Heart left ventricle (tissue), 16 donors: ENCODE data around the gene COPG2. TPM values are rescaled to one million over a fixed set of nuclear protein-coding genes. Genes with fewer than 3 reads are reported as not detected.
A peak's percentile ranks its signal among the peaks of the same experiment; 100 is the strongest.

Source experiments
- ATAC-seq, 4 donors: fragments of 200-7000 bp; cut with Tn5 transposase; one replicate each; pipeline ENCODE4 v1.9.1; 2020 to 2022; ENCODE audit warnings: moderate library complexity in 4 of 4, mild to moderate bottlenecking in 3 of 4, moderate number of reproducible peaks in 1 of 4
- DNase-seq, 5 donors: peaks; one replicate each; pipeline ENCODE4 v3.0.0-alpha.2; 2020
- H3K27ac ChIP-seq, 12 donors: fragments of 200-600 bp; sonication (generic) in 4 of 12; one replicate each; pipeline versions ENCODE4 v1.5.0 to v1.8.0; 2016 to 2022; ENCODE audit warnings: mild to moderate bottlenecking in 2 of 12
- H3K27me3 ChIP-seq, 9 donors: fragments of 200-600 bp; sonication (generic) in 2 of 9; one replicate each; pipeline versions ENCODE4 v1.5.1 to v1.8.0; 2016 to 2022; ENCODE audit warnings: mild to moderate bottlenecking in 3 of 9
- H3K36me3 ChIP-seq, 9 donors: fragments of 200-600 bp; sonication (generic) in 2 of 9; one replicate each; pipeline versions ENCODE4 v1.5.0 to v1.8.0; 2018 to 2022; ENCODE audit warnings: mild to moderate bottlenecking in 2 of 9
- H3K4me1 ChIP-seq, 12 donors: fragments of 200-600 bp; sonication (generic) in 4 of 12; one replicate each; pipeline versions ENCODE4 v1.5.0 to v1.8.0; 2016 to 2022; ENCODE audit warnings: mild to moderate bottlenecking in 3 of 12
- H3K4me3 ChIP-seq, 12 donors: fragments of 200-600 bp; sonication (generic) in 4 of 12; one replicate each; pipeline versions ENCODE4 v1.5.0 to v1.8.0; 2017 to 2022; ENCODE audit warnings: mild to moderate bottlenecking in 9 of 12, moderate library complexity in 4 of 12
- H3K9me3 ChIP-seq, 12 donors: fragments of 200-600 bp; sonication (generic) in 4 of 12; one replicate each; pipeline versions ENCODE4 v1.5.0 to v1.8.0; 2016 to 2022; ENCODE audit warnings: mild to moderate bottlenecking in 1 of 12
- CTCF ChIP-seq, 12 donors: fragments of 200-600 bp; sonication (generic) in 4 of 12; IDR thresholded peaks; one replicate each; pipeline versions ENCODE4 v1.5.0 to v1.8.0; 2018 to 2022; ENCODE audit warnings: antibody characterized with exemption in 12 of 12, mild to moderate bottlenecking in 5 of 12
- POLR2A ChIP-seq, 2 donors: fragments of 450-650 bp; IDR thresholded peaks; one replicate each; pipeline ENCODE4 v1.6.1; 2017; ENCODE audit warnings: antibody characterized with exemption in 2 of 2, mild to moderate bottlenecking in 2 of 2, moderate library complexity in 2 of 2
- WGBS, 4 donors: extraction: QIAGEN DNeasy Blood & Tissue Kit in 2 of 4; methylation state at CpG; one replicate each; pipeline versions ENCODE4 v1.1.5 to v1.1.7; 2013 to 2018; 5-methylcytosine and 5-hydroxymethylcytosine counted together
- intact Hi-C, 10 donors: fragments of 100-400 bp; cut with DNase I; formaldehyde crosslinking; loops; one replicate each; pipeline versions ENCODE4 v1.11.1 to v1.14.2; 2022
- polyA plus RNA-seq, 2 donors: library from polyadenylated mRNA; stranded (reverse); fragments of 200-250 nt; gene quantifications; one replicate each; pipeline ENCODE4 v1.2.3, GENCODE V29; 2013
- total RNA-seq, 9 donors: library from RNA; depleted of rRNA in 2 of 9; stranded (reverse); fragments of >200 nt in 2 of 9; fragmentation: NEBNext Ultra II Directional in 3 of 9; extraction: Animal tissue kit (Norgen Biotek cat#: 25700) in 3 of 9; gene quantifications; one replicate each; pipeline versions ENCODE4 v1.1.0 to v1.2.4, GENCODE V29; 2016 to 2023
- donor health status: ischemic (EF 13 %, LVEDD 7.1; RV severe dilation, severe dysfunction).
- donor health status: healthy with polysubstance abuse.
- donor health status: DM: no; HTN: yes; CAD: no.
- donor health status: DM: no; HTN: no; CAD: no.
- donor health status: ischemic (EF 25% LVEDD 6.9; RV normal size, moderate dysfunction).
- donor health status: ischemic (EF 25% LVEDD 5.7; RV mildly dilated, moderate dysfunction).
- donor health status: healthy.
- donor health status: DM: yes; HTN: yes; CAD: no.
- donor health status: ischemic (EF 35%, LVEDD 5.7; RV mildly dilated, moderate dysfunction).
- donor health status: nonischemic (EF 11% LVEDD 7.7; RV severe dilation, severe dysfunction).
- donor health status: DM: yes; HTN: yes; CAD: no.
- donor health status: PGD.
- donor health status: ischemic (EF 29% LVEDD 5.4; RV normal size, mild dysfunction).
- donor health status: nonischemic (EF 23%, LVEDD 6.1; RV moderate dilation, normal function).

COPG2 gene
- total and polyA plus RNA-seq, 11 donors: 6.9 to 26.9 (median 17.3) TPM

DNA sequence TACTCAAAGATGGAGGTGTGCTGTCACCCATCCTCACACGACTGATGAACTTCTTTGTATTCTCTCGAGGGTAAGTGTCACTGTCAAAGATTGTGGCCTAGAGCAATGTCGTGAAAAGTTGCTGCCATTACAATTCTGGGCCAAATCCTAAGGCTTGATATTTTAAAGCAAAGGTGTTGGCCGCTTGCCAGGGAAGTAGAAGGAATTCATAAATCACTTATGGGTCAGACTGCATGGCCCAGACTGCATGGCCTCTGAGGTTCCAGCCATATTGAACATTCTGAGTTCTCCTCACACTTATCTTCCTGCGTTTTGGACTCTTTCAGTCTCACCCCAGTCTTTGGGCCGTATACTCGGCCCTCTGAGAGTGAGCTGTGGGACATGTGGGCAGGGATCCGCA, 168.1 kb downstream of the COPG2 start:
- 86 to 88% (median 87%) methylated on average over 8 of the region's 8 CpGs for WGBS, 4 donors
- H3K27me3 ChIP-seq: no peaks in the 10 kb centered on the region
- peaks cover 0 to 45% (median 16%) of the 10 kb centered on the region in 9 donors for H3K36me3 ChIP-seq
- no peaks in the 10 kb centered on the region for H3K4me1 ChIP-seq
- intact Hi-C loops: no loop called here
- H3K27ac ChIP-seq: no peak overlapping the region
- DNase-seq: no peak
- TF ChIP-seq POLR2A (IDR thresholded peaks at IDR 0.05) (no peak), CTCF (IDR thresholded peaks at IDR 0.05) (no peak)
- H3K4me3 ChIP-seq: no peak overlapping the region
- no peaks in the 10 kb centered on the region for H3K9me3 ChIP-seq
- ATAC-seq: no peak

DNA sequence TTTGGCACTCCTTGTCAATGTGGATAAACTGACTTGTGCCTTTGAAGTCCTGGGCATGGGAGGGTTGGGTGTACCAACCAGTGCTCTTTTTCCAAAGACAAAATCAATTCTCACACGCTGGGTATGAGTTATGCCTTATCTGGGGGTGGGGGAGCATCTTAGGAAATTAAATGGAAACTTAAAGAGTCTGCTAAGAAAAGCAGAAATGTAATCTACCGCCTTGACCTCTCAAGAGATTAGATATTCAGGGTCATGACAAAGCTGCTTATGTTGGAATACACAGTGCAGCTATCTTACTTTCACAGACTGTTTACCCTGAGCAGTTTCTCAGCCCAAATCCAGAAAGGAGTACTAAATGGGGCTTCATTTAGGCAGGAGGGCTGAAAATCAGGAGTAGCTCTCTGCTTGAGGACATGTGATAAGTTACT, 174.1 kb downstream of the COPG2 start:
- Histone ChIP-seq H3K36me3 (peaks cover 0 to 10% (median 0%) of the 10 kb centered on the region in 9 donors), H3K4me3 (no peak overlapping the region), H3K27me3 (peaks cover 0 to 35% (median 0%) of the 10 kb centered on the region in 9 donors), H3K27ac (no peak overlapping the region), H3K9me3 (no peaks in the 10 kb centered on the region), H3K4me1 (peaks cover 0 to 22% (median 5%) of the 10 kb centered on the region in 12 donors)
- TF ChIP-seq POLR2A (IDR thresholded peaks at IDR 0.05): no peak
- no peak for TF ChIP-seq CTCF (IDR thresholded peaks at IDR 0.05)
- ATAC-seq (peak in 2 of 4 donors; percentile 41 to 53), DNase-seq (no peak)
- intact Hi-C loops: loop anchor here in 5 of 10 donors (5.0 to 10.0 kb wide), 4 partner anchors 170 to 222 kb away; partner anchors contain the start of genes COPG2 (in 1 of the 5) and TSGA13 (in 1 of the 5)
- 28 to 43% (median 38%) methylated on average over 2 of the region's 2 CpGs for WGBS, 4 donors

- TF ChIP-seq CTCF (IDR thresholded peaks at IDR 0.05) (no peak), POLR2A (IDR thresholded peaks at IDR 0.05) (no peak)
- Histone ChIP-seq H3K27ac (no peak overlapping the region), H3K4me3 (peak overlapping the region in 10 of 12 donors; percentile 30 to 63 (median 54)), H3K27me3 (peaks cover 0 to 35% (median 0%) of the 10 kb centered on the region in 9 donors), H3K36me3 (peaks cover 0 to 6% (median 0%) of the 10 kb centered on the region in 9 donors), H3K9me3 (no peaks in the 10 kb centered on the region), H3K4me1 (peaks cover 0 to 26% (median 5%) of the 10 kb centered on the region in 12 donors)
- ATAC-seq (no peak), DNase-seq (no peak)
- 53 to 65% (median 58%) methylated on average over 13 of the region's 13 CpGs for WGBS, 4 donors
- intact Hi-C loops: loop anchor here in 5 of 10 donors (5.0 to 10.0 kb wide), 4 partner anchors 171 to 221 kb away; partner anchors contain the start of genes COPG2 (in 1 of the 5) and TSGA13 (in 1 of the 5)
These were observed 175.2 kb downstream of the COPG2 start for GRCh38 chr7:130493275-130493873.

GRCh38 chr7:130492523-130493274, 175.8 kb downstream of the COPG2 start:
- H3K27ac ChIP-seq: no peak overlapping the region
- 50 to 70% (median 60%) methylated on average over 50 of the region's 50 CpGs for WGBS, 4 donors
- H3K27me3 ChIP-seq: peaks cover 0 to 35% (median 0%) of the 10 kb centered on the region in 9 donors
- no peaks in the 10 kb centered on the region for H3K9me3 ChIP-seq
- peak overlapping the region in 11 of 12 donors; percentile 17 to 63 (median 53) for H3K4me3 ChIP-seq
- TF ChIP-seq CTCF (IDR thresholded peaks at IDR 0.05): no peak
- no peak for TF ChIP-seq POLR2A (IDR thresholded peaks at IDR 0.05)
- DNase-seq (no peak), ATAC-seq (no peak)
- no peaks in the 10 kb centered on the region for H3K36me3 ChIP-seq
- intact Hi-C loops: loop anchor here in 5 of 10 donors (5.0 to 10.0 kb wide), 4 partner anchors 172 to 220 kb away; partner anchors contain the start of genes COPG2 (in 1 of the 5) and TSGA13 (in 1 of the 5)
- H3K4me1 ChIP-seq: peaks cover 0 to 26% (median 5%) of the 10 kb centered on the region in 12 donors
